SH-SY5Y (cell line): Measurements from ENCODE around the gene B3GALT6.

Experiments used
- GATA2 ChIP-seq: IDR thresholded peaks from 2 replicates; pipeline ENCODE4 v1.6.1; 2011; ENCODE audit warnings: mild to moderate bottlenecking, low read depth, low read length
- GATA3 ChIP-seq: IDR thresholded peaks from 2 replicates; pipeline ENCODE4 v1.6.1; 2011; ENCODE audit warnings: low read depth, mild to moderate bottlenecking, low read length, moderate library complexity

The B3GALT6 gene

DNA sequence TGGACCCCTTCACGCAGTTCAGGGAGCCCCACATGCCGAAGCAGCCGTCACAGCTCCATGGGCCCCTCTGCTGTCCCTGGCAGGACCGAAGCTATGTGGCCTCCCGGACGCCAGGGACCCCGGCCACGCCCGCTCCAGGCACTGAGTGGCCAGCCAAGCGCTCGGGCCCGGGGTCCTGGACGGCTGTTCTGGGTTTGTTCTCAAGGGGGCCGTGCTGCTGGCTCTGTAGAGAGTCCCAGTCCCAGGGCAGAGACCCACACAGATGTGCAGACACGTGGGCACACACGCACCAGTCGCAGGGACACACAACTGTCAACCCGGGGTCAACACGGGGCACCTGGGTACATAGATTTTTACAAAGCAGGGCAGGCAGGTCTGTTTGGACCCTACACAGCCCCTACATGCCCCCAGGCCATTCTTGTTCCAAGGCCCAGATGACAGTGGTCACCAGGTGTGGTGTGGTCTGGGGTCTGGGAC lies 6.7 kb downstream of the B3GALT6 start:
- TF ChIP-seq GATA3 (no peak), GATA2 (no peak)

DNA sequence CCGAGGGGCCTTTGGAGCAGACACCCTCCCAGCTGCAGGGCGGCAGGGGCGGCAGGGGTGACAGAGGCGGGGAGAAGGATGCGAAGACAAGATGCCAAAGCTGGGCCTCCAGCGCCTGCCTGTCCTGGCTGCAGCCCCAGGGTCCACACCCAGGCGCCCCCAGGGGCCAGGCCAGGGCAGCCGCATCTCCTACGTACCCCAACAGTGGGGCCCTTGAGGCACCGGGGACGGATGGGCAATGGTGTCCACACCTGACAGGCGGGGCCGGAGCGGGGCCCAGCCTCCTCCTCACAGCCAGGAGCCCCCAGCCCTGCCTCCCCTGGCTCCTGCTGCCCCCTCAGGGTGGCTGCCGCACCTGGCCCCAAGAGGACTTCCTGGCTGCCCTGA lies 7.2 kb downstream of the B3GALT6 start:
- no peak for TF ChIP-seq GATA3
- no peak for TF ChIP-seq GATA2

DNA sequence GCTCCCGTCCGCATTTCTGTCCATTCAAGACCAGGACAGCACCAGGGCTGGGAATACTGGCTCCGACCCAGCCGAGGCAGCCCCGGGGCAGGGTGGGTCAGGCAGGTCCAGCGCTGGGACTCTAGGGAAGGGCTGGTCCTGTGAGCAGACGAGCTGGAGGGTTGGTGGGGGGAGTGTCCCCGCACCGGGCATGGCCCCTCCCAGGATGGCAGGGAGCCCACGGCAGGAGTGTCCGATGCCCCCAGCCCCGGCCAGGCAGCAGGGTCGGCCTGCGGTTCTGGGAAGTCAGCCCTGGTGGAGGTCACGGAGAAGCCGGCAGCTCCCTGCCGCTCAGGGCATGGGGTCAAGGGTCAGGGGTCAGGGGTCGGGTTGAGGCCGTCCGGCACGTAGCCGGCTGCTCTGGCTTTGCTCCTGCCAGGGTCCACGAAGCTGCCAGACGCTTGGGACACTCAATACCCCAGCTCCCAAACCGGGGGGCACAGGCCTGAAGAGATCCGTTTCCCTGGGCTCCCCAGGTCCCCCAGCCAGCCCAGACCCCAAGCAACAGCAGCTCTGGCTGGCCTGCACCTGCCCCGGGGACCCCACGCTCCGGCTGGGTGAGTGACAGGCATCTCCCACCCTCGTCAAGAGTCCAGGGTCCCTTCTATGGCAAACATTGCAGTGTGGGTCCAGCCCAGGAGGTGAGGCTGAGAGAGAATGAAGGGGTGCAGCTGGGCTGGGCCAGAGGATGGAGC lies 7.7 kb downstream of the B3GALT6 start:
- TF ChIP-seq GATA3 (no peak), GATA2 (no peak)

DNA sequence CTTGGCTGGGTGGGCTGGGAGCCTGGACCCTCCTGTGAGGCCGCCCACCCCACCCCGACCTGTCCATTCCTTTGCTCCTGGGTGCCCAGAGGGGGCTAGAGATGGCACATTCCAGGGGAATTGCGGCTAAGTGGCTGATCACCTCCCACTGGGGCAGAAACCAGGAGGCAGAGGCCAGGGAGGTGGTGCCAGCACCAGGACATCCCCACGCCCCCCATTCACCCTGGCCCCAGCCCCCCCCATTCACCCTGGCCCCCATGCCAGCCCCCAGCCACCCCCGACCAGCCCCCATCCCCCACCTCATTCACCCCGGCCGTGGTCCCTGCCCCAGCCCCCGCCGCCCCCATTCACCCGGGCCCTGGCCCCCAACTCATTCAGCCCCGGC lies 8.3 kb downstream of the B3GALT6 start:
- TF ChIP-seq GATA3, result no peak
- no peak for TF ChIP-seq GATA2

DNA sequence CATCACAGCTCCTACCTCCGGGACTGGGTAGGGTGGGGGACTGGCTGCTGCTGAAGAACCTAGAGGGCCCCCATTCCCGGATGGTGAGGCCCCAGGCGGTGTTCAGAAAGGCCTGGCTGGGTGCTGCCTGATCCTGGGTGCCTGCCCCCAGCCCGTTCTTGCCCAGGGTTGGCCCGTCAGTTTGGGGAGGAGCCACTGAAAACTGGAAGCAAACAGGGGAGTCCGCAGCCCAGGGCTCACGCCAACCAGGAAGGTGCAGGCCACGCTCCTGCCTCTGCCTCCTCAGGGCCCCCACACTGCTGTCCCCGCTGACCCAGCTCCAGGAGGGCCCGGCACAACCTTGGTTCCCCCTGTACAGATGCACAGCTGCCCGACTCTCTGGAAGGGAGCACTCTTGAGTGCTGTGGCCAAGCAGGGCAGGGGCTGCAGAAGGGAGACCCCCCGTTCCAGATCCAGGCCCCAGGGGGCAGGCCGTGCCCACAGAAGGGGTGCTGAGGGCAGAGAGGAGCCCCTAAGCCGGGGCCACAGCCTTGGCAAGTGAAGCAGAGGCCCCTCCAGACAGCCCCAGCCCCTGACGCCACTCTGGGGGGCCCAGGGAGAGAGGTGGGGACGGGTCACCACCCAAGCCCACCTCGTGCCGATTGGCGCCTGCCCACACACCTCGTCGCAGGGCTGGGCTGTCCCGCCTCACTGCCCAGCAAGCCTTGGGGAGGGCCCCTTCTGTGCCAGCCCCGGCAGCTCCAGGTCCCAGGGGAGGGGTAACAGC lies 9.0 kb downstream of the B3GALT6 start:
- no peak for TF ChIP-seq GATA3
- no peak for TF ChIP-seq GATA2

DNA sequence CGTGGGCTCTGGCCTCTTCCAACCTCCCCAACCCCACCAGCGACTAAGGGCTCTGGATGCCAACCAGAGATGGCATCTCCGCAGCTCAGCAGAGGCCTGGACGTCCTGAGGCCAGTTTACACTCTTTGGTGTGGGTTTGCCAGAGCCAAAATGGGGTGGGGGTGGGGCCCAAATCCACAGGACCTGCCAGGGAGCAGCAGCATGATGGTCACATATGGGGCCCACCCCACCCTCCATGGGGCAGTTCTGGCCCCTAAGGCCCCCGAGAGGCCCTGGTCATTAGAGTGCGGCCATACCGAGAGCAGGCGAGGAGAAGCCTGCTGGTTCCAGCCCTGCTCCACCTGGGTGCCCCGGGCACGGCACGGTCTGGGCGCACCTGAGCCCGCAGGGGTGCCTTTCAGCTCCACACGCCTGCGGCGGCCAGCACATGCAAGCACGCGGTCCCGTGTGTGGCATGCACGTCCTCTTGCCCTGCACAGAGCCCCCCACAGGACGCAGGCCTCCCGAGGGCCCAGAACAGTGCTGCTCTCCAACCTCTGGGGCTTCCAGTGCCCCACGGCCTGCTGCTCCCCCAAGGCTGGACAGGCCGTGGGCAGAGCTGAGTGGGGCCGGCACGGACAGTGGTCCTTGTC lies 9.7 kb downstream of the B3GALT6 start:
- TF ChIP-seq GATA2 (no peak), GATA3 (no peak)

DNA sequence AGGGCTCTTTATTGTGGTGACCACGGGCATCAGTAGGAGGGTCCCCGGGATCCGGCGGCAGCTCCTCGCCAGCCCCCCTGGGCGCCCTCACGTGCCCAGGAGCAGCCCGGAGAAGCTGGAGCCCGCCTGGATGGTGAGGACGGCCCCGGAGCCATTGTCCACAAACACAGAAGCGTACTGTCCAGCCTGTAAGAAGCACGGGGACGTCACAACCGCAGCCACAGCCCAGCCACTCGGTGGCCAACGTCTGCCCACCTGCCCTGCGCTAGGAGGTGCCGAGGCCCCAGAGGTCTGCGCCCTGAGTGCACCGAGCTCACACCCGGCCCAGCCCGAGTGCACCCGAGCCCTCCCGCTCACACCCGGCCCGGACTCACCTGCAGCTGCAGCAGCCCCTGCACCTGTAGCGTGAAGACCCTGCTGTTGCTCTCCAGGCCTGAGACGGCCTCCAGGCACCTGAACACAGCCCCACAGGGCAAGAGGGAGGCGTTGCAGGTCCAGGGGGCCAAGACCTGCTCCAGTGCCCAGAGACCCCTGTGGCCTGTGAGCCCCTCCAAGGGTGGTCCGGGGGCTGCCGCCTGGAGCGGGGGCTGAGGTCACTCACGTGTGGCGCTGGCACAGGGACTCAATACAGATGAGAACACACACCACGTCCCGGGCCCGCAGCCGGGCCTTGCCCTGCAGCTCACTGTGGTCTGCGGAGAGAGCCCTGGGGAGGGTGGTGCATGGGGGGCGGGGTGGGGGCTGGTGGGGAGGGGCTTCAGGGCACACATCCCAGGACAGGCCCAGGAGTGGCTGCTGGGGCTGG lies 10.6 kb downstream of the B3GALT6 start:
- TF ChIP-seq GATA3 (no peak), GATA2 (no peak)

DNA sequence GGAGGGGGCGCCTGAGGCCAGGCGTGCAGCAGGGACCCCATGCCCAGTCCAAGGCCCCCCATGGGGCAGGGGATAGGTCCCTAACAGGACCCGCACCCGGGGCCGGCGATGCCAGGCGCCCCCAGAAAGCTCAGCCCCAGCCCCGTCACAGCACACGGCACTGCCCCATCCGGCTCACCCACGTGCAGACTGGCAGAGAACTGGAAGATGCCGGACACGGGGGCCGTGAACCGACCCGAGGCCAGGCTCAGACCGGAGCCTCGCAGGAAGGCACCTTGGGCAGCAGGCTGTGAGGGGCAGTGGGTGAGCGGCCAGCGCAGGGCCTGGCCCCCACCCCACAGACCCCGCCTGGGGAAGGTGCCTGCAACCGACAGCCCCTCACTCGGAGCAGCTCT lies 11.2 kb downstream of the B3GALT6 start:
- TF ChIP-seq GATA2 (no peak), GATA3 (no peak)

DNA sequence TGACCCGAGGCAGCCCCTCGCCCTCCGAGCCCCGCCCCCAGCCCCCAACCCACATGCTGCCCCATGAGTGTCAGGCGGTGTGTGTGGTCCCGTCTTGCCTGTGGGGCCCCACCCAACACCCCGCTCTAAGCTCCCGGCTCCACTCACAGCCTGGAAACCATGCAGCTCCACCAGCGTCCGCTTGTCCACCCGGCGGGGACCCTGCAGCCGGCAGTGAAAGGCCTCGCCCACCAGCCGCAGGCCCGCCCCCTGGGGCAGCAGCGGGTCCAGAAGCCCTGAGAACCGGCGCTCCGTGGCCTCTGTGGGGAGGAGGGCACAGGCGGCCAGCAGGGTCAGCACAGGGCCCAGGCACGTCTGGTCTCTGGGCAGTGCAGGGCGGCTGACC lies 11.8 kb downstream of the B3GALT6 start:
- no peak for TF ChIP-seq GATA3
- TF ChIP-seq GATA2, result no peak

DNA sequence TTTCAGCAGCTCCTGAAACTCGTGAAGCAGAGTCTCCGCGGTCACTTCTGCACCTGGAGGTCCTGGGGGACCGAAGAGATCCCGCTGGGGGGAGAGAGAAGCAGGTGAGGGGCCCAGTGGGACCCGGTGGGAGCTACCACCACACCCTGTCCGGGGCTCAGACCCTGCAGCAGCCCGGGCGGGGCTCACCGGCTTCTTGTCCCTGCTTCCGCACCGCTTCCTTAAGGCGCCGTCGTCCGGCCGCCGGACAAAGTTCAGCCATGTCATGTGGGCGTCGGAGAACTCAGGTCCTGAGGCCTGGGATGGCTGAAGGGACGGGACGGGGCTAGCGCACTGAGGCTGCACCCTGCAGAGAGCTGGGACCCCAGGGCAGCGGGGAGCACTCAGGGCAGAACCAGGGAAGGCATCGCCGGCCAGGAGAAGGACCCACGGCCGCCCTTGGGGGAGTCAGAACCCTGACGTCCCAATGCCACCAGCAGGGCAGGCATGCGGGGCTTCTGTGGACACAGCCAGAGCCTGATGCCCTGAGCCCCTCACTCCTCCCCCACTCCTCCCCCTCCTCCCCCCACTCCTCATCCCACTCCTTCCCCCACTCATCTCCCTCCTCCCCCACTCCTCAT lies 12.3 kb downstream of the B3GALT6 start:
- TF ChIP-seq GATA2 (no peak), GATA3 (no peak)

DNA sequence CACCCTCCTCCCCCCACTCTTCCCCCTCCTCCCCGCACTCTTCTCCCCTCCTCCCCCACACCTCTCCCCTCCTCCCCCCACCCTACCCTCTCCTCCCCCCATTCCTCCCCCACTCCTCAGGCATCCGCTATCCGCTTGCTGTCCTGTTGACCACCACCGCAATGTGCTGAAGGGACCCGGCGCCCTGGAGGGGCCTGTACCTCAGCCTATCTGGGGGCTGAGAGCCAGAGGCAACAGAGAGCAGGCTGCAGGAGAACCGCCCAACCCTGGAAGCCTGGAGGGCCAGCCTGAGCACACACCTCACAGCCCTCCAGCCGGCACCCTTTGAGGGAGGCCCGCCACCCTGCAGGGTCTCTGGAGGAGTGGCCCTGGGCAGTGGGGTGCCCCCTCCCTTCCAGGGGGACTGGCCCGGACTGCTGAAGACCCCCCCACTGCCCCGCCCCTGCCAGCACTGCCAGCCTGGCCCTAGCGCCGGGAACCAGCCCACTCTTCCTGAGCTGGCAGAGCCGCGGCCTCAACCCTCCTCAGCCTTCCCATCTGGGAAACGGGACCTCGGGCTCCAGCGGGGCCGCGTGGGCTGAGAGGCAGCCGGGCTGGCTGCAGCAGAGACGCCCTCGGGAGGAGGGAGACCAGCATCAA lies 13.3 kb downstream of the B3GALT6 start:
- TF ChIP-seq GATA3 (no peak), GATA2 (no peak)

DNA sequence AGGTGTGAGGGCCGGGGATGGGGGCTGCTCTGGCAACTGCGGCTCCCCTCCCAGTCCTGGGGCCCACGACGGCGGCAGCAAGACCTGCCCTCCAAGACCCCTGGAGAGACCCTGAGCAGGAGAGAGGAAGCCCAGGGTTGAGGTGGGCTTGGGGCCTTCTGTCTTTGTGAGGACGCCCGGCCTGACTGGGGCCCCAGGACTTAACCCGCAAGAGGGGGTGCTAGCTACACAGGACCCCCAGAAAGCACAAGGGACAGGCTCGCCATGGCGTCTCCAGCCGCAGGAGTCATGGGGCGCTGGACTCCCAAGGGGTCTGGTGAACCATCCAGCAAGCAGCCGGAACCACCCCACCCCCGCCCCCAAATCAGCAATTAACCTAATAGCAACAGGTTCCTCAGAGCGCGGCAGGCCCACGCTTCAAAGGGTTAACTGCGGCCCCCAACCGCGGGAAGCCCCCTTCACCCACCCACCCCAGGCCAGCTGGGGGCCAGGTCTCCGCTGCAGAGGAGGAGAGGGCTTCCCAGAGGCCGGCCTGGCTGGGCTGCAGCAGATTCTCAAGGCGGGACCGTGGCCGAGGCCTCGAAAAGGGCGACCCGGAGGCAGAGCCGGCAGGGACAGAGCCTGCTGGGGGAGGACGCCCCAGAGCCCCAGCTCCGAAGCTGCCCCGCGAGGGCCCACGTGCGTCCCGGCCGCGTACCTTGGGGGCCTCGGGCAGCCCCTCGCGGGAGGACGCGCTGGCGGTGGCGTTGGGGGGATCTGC lies 14.0 kb downstream of the B3GALT6 start:
- TF ChIP-seq GATA2, result no peak
- no peak for TF ChIP-seq GATA3

DNA sequence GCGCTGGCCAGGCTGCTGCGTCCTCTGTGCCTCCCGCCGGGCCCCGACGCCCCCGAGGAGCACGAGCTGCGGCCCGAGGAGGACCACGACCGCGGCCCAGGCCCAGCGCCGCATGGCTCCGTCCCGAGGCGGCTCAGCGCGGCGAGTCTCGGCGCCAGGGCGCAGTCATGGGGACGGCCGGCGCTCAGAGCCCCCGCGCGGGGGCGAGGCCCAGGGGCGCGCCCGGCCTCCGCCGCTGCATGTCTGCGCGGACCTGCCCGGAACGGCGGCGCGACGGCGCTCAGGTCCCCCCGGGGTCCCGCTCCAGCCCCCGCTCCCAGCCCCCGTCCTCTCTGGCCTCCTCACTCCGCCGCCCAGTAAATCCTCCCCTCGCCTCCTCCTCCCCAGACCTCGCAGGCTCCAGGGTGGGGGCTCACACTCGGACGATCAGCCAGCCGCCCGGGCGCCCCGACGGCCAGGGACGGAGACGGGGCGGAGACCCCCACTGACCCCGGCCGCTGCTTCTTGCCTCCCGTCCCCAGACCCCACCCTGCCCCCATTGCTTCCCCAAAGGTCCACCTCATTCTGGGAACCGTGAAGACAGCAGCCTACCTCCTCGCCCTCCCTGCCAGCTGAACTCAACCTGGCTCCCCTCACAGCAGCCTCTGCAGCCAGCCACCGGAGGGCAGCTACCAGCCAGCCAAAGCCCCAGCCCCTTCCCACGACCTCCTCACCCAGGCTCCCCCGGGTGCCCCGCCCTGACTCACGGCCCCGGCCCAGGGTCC lies 14.7 kb downstream of the B3GALT6 start, which contains the start of gene C1QTNF12:
TSS of gene C1QTNF12 (minus strand) at position 146 of the 764 bp plus-strand sequence. CDS start at position 114, 32 bp downstream.
- TF ChIP-seq GATA3 (no peak), GATA2 (no peak)
